ENCODE measurements around the gene GPRC6A. TPM values are rescaled to one million over a fixed set of nuclear protein-coding genes. Genes with fewer than 3 reads are reported as not detected.

GPRC6A gene
- under 0.01 TPM in 1 of 2 replicates, not detected in the other for total RNA-seq

GRCh38 chr6:116828983-116829382 is at the start of gene GPRC6A:
TSS of gene GPRC6A (minus strand) at chr6:116829083. CDS start at chr6:116829013, 70 bp downstream.

GRCh38 chr6:116876635-116877611 is 48.0 kb upstream of the GPRC6A start, which contains the start of gene RFX6:
TSS of gene RFX6 (plus strand) at chr6:116877242. CDS start at chr6:116877276, 34 bp downstream.

GRCh38 chr6:116764961-116765841 is 63.7 kb downstream of the GPRC6A start, which contains the start of gene FAM162B:
TSS of gene FAM162B (minus strand) at chr6:116765719. CDS start at chr6:116765576, 143 bp downstream.

Other genes with a start within 250 kb of the GPRC6A start
- under 0.01 TPM in 1 of 2 replicates, not detected in the other for gene RSPH4A, start 212.6 kb downstream of the GPRC6A start, total RNA-seq
- 15.4 and 21.1 TPM in 2 replicates for gene ZUP1, start 160.3 kb downstream of the GPRC6A start, total RNA-seq
- gene KPNA5, start 147.9 kb downstream of the GPRC6A start, total RNA-seq: 5.3 and 6.6 TPM in 2 replicates
- gene FAM162B, start 63.4 kb downstream of the GPRC6A start, total RNA-seq: not detected in 2 replicates
- not detected in 2 replicates for gene RFX6, start 48.2 kb upstream of the GPRC6A start, total RNA-seq